Activated CD4-positive, CD25-positive, alpha-beta regulatory T cell treated with anti-CD3 and anti-CD28 coated beads, Interleukin-2, amount 50 U/mL, for 24 hours (primary cell): ENCODE results near the gene MTHFR.

Experiments used
- ATAC-seq, 2 donors: fragments of 150-1000 bp; cut with Tn5 transposase; one replicate each; pipeline ENCODE4 v1.10.0; 2021; ENCODE audit warnings: mild to moderate bottlenecking in 1 of 2, moderate library complexity in 1 of 2

The MTHFR gene

DNA sequence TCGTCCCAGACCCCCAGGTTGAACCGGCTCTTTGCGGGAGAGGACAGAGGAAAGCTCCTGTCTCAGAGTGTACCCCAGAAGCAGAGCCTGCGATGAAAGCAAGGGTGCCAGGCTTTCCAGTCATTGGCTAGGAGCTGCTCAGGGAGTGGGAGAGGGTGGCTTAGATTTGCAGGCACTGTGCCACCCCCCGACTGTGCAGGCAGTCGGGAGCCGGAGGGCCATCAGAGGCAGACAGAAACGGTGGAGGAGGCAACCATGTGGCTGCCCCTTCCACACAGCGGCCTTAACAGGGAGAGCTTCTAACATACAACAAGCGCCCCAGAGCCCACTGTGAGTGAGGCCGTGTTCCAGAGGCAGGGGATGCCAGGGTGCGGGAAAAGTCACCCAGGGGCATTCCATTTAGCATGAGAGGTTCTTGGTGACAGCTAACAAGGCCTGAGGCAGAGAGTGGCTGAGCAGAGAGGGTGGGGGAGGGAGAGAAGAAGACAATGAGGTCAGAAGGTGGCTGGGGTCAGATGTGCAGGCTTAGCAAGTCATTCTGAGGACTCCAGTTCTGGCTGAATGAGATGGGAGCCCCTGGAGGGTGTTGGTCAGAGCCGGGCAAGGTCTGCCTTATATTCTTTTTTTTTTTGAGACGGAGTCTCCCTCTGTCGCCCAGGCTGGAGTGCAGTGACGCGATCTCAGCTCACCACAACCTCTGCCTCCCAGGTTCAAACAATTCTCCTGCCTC lies 53.2 kb downstream of the MTHFR start:
- no peak for ATAC-seq

DNA sequence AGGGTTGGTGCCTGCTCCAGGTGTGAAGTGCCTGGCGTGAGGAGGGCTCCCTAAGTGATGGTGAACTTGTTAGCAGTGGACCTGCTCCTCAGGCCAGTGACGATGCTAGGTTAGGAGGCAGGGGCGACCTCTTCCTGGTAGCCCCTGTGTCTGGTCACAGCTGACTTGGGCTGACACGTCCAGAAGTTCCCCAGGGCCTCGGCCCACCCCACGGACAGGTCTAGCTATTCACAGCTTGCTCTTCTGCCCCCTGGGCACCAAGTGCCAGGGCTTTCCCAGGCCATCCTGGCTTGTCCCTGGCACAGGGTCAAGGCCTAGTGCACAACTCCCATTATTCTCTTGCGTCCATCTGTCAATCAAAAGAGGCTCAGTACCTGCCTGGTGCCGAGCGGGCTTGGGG lies 54.7 kb downstream of the MTHFR start:
- no peak for ATAC-seq

DNA sequence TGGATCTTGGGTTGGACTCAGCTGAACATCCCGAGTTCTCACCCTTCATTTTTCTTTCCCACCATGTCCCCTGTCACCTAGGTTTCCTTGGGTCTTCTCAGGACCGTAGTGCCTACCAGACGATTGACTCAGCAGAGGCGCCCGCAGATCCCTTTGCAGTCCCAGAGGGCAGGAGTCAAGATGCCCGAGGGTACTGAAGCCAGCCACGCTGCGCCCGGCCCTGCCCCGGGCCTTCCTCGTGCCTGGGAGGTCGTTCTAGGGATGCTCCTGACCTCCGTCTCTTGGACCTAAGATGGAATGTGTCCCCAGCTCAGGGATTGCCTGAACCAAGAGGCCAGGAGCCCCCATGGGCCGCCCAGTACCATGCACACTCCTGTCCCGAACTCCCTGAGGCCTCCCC lies 55.8 kb downstream of the MTHFR start:
- no peak for ATAC-seq

DNA sequence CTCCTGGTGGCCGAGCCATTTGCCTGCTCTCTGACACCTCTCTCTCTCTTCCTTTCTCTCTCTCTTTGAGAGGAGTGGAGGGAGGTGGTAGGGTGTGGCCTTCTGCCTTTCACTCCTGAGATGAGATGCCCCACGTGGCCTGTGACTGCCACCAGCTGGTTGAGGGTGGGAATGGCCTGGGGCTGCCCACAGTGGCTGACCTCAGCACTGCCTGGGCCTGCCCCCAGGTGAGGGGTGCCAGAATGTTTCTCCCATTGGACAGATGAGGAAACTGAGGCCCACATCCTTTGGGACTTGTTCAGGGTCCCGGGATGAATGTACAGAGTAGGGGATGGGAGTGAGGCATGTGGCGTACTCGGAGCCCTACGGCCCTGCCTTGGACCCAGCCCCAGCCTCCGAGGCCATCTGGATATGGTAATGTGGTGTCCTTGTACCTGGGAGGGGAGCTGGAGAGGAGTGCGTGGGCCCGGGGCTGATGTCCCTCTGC lies 56.5 kb downstream of the MTHFR start:
- peak; percentile 72 to 87 for ATAC-seq

DNA sequence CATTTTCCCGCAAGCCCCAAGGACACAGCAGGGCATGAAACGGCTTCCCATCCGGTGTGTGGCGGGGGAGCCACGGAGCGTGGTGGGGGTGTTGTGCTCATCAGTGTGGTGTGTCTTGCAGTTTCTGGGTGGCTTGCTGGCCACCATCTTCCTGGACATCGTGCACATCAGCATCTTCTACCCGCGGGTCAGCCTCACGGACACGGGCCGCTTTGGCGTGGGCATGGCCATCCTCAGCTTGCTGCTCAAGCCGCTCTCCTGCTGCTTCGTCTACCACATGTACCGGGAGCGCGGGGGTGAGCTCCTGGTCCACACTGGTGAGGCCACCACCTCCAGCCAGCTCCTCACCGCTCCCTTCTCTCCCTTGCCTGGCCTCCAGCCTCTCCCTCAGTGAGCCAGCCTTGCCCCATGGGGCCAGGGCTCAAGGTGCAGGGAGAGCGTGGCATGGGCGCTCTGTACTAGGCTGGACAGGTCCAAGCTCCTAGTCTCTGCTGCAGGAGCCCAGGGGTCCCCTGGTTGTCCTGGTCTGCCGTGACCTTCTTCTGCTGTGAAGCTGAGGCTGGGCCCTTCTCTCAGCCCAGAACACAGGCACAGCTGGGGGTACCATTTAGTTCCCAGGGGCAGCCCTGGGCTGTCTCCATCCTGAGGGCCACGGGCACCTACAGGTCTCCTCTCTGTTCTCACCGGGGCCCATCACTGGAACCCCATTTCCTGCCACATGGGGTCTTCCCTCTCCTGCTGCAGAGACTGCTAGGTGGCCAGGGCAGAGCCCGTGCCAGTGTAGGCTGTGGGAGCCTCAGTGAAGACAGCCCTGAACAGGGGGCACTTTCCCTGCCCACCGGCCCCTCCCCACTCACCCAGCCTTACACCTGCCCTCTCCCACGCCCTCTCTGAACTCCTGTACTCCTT lies 57.2 kb downstream of the MTHFR start:
- ATAC-seq: no peak

DNA sequence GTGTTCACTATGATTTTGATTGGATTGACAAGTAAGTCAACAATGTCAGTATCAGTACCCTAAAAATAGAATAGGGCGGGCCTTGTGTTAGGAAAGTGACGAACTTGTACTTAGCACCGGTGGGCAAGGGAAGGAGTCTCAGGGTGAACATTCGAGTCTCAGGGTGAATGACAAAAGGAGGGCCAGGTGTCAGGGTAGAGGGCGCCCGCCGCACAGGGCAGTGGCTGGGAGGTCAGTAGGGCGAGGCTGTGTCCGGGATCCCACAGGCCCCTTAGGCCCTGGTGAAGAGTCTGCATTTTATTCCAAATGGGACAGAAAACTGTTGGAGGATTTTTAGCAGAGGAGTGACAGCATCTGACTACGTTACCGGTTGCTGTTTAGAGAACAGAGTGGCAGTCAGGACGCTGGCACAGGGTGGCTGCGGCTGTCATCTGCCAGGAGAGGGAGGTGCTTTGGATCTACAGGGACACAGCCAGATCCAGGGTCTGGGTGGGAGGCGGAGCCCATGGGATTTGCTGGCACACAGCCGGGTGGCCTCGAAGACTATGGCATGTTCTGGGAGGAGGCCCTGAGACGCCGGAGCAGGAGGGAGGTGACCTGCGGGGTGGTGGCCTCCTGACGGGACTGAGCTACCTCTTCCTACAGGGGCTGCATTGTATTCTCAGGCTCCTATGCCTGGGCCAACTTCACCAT lies 58.8 kb downstream of the MTHFR start:
- ATAC-seq: no peak

DNA sequence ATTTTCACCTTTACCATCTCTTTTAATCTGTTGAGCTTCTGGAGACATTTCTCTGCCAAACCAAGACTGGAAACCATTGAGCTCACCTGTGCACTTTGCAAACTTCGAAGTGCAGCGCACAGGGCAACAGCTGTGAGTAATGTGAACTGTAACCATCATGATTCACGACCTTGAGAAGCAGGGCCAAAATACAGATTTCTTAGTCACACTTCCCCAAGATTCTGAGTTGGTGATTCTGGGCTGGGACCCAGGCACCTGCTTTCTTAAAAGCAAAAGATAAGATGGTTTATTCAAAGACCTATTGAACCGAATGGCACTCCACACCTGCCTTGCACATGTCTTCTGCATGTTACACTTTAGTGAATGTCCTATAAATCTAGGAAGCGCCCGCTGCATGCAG lies 59.7 kb downstream of the MTHFR start:
- ATAC-seq: no peak

DNA sequence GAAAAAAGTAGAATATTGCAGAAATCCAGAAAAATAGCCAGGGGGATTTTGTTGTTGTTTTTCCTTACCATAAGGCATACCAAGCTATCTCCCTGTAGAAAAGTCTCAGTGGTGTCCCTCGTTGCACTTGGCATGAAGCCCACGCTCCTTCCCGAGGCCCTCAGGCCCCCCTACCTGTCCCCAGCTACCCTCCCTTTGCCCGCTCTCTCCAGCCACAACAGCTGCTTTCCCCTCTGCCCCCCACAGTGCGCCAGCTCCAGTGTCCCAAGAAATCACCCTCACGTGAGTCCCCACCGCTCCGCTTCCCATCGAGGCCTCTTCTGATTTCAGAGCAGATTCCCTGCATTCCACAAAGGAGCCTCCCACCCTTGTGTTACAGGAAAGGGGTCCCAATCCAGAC lies 61.5 kb downstream of the MTHFR start:
- ATAC-seq: no peak

DNA sequence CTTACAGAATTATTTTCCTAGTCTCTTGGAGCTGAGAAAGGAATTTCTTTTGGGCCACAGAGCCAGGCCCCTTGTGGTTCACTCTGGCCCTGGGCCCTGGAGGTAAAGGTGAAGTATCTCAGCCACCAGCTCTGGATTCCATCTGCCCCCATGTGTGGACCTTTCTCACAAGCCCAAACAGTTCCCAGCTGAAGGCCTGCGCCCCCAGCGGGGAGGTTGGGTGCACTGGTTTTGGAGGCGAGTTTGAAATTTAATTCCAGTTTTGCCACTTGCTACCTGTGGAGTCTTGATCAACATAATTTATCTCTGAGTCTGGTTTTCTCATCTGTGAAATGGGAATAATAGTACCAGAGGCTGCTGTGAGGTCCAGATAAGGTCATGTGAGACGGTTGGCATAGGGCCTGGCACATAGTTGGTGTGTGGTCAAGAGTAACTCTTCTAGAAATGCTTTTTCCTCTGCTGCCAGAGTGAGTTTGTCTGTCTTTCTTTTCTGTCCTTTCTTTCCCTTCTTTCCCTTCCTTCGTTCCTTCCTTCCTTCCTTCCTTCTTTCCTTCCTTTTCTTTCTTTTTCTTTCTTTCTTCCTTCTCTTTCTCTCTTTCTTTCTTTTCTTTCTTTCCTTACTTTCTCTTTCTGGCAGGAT lies 63.7 kb downstream of the MTHFR start:
- ATAC-seq: no peak

DNA sequence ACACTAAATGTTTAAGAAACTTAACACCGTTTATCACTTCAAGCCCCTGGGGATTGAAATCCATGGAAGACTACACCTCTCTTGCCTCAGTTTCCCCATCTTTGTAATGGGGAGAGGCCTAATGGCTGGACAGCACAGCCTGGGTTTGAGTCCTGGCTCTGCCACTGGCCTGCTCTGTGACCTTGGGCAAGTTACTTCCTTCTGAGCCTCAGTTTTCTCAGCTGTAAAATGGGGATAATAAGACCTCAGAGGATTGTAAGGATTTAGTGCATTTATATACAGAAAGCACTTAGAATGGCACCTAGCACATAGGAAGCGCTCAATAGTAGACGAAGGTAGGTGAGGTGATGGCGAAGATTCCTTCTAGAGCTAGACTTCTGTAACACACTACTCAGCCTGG lies 64.3 kb downstream of the MTHFR start:
- no peak for ATAC-seq

DNA sequence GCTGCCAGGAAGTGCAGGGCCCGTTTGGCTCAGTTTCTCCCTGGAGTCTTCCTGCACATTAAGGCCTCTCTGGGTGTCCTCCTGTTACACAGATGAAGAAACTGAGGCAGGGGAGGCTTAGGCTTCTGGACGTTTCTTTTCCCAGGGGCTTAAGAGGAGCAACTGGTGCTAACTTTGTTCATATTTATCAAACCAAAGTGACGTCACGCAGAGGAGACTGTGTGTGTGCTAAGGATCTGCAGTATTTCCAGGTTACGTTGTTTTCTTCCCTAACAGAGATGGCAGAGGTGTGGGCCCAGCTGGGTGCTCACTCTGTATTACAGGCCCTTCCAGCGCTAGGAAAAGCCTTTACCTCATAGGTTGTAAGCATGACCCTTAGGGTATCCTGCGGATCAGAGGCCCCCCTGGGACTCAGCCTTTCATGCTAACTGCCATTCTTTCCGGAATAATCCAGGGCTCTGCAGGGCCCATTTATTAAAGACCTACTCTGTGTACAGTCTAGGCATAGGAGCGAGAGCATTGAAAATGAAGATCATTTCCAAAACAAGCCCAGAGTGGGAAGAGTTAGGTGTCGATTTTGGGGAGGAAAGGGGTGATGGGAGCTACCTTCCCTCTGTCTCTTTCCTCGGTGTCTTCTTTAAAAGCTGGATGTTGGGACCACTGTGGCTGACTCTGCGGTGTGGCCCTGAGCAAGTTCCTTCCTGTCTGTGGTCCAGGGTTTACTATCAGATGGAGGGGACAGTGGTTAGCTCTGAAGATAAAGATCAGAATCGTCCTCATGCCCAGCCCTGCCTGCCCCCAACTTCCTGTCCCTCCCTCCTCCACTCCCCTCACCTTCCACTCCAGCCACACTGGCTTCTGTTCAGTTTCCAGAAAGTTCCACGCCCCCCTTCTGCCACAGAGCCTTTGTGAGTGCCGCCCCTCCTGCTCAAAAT lies 65.2 kb downstream of the MTHFR start:
- ATAC-seq: peak in 1 of 2 donors; percentile 27

DNA sequence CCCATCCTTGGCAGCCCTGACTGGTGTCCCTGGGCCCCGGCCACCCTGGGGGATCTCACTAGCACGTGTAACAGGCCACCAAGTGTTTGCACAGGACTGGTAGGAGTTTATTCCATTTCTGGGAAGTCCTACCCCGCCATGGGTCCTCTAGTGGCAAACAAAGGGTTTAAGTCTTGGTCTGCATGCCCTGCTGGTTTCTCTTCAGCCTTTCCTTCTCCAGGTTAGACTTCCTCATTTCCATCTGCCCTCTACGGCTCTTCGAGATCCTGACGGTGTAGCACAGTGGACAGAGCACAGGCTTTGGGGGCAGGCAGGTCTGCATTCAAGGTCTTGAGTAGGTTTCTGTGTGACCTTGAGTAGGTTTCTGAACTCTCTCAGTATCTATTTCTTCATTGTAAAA lies 67.0 kb downstream of the MTHFR start:
- no peak for ATAC-seq

DNA sequence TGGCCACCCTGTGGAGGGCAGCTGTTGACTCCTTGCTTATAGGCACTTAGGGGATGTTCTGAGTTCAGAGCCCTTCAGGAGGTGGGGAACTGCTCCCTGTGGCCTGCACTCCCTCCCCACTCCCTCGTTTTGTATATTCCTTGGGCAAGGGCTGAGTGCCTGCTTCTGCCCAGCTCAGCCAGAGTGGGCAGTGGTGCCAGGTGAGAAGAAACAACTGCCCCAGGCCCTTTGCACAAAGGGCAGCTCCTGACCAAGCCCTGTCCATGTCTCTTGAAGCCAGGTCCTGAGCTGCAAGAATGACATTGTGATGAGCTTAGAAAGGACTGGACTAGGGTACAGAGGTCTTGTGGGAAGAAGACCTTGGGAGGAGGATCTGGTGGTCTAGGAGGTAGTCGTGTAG lies 67.7 kb downstream of the MTHFR start:
- no peak for ATAC-seq

DNA sequence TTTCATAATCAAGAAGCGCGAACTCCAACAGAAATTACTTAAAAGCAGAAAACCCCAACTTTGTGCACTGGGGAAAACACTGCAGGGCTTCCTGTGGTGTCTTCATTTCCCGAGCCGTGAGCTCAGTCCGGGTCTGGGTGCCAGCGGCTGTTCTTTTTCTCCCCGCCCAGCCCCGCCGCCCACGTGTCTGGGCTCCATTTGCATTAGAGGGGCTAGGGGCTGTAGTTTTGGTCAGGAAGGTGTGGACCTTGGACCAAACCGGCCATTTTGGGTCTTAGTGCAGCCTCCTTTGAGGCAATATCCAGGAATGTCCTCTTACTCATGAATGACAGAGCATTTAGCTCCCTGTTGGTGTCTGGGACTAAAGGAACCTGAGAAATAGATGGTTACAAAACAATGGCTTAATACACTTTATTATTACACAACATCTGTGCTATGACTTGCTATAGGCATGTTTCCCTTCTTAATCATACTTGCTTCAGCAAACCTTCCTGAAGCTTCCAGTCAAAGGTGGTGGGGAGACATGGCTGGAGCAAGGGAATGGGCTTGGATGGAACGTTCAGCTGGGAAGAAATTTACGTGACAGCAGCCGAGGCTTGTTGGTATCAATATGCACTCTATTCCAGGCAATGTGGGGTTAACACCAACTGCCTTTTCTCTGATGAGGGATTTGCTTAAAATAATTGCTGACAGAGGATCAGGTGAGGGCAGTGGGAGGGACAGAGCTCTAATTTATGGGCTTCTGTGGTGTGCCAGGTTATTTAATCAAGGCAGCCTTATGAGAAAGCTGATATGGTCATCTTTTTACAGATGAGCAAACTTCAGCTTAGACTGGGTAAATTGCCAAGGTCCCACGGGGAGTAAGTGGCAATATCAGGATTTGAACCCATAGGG lies 68.8 kb downstream of the MTHFR start:
- ATAC-seq: peak; percentile 25 to 30

DNA sequence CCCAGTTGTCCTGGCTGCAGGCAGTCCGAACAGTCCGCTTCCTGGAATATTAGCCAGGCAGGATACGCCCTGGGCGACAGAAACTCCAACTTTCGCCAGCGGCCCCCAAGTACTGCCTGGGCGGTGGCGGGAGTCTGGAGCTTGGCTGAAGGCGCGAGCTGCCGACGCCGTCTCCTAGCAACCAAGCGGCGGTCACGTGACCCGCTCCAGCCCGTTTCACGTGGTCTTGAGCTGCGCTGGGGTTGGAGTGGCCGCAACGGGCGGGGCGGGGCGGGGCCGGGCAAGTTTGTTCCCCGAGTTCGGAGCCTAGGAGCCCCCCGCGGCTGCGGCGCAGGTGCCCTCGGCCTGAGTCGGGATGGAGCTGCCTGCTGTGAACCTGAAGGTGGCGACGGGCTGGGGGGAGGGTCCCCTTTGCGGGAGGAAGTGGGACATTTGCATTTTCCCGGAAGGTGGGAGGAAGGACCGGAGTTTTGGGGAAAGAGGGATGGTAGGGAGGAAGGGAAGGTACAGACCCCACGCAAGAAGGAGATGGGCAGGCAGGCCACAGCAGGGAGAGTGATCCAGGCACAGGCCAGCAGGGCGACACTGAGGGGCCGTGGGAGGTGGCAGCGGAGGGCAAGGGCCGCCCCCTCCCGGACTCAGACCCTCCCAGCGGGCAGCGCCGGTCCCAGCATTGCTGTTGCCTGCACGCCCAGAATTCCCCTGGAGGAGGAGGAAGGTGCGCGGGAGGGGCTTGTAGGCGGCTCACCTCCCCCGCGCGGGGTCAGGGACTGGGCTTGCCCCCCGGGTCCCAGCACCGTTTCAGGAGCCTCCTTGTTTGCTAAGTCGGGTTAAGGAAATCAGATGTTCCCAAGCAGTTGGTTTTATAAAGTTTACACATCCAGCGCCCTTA lies 69.7 kb downstream of the MTHFR start, which contains the start of gene AGTRAP:
Gene AGTRAP (plus strand): TSS at position 283 of the 892 bp plus-strand sequence. CDS start 73 bp downstream, at position 356.
- peak; percentile 81 to 90 for ATAC-seq
